GM19372 (cell line): Measurements from ENCODE around the gene RIC8B.

Experiments
- ATAC-seq: cut with Tn5 transposase; IDR thresholded peaks from one replicate; pipeline ENCODE4 v1.9.1; 2021; ENCODE audit warnings: mild to moderate bottlenecking, low read depth, moderate library complexity; ENCODE audit not compliant: unreplicated experiment

RIC8B gene

DNA sequence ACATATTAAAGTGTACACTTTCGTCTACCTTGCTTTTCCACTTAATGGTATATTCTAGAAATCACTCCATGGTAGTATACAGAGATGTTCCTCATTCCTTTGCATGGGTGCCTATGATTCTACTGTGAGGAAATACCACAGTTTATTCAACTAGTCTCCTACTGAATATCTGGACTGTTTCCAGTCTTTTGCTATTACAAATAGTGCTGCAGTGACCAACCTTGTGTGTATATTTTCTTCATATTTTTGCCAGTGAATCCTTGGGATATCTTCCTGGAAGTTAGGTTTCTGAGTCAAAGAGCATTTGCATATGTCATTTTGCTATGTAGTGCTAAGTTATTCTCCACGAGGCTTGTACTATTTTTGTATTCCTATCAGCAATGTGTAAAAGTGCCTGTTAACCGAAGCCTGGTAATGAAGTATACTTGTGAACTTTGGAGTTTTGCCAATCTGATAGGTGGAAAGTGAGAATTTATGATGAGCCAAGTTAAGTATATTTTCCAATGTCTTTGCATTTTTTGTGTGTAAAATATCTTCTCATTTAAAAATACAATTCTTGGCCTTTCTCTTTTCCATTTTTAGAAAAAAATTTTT is 149.9 kb downstream of the RIC8B start:
- no peak for ATAC-seq

DNA sequence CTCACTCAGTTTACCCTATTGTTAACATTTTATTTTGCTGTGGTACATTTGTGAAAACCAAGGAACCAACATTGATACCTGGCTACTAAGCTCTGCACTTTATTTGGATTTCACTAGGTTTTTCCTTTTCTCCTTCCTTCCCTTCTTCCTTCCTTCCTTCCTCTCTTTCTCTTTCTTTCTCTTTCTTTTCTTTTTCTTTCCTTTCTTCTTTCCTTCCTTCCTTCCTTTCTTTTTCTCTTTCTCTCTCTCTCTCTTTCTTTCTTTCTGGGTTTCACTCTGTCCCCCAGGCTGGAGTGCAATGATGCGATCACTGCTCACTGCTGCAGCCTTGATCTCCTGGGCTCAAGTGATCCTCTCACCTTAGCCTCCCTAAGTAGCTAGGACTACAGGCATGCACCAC is 152.2 kb downstream of the RIC8B start:
- ATAC-seq: no peak

DNA sequence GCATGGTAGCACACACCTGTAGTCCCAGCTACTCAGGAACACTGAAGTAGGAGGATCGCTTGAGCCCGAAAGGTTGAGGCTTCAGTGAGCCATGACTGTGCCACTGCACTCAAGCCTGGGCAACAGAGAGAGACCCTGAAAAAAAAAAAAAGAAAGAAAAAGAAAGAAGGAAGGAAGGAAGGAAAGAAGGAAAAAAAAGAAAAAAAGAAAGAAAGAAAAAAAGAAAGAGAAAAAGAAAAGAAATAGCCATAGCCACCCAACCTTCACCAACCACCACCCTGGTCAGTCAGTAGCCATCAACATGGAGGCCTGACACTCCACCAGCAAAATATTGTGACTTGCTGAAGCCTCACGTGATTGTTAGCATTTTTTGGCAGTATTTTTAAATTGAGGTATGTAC is 159.8 kb downstream of the RIC8B start:
- no peak for ATAC-seq
